ENCODE measurements around the gene PARD6B.
"Not testable (repeated sequence)": the region's sequence is repeated elsewhere in the genome, so short reads cannot be mapped to it uniquely, and the experiment has no call there.

Gene PARD6B

DNA sequence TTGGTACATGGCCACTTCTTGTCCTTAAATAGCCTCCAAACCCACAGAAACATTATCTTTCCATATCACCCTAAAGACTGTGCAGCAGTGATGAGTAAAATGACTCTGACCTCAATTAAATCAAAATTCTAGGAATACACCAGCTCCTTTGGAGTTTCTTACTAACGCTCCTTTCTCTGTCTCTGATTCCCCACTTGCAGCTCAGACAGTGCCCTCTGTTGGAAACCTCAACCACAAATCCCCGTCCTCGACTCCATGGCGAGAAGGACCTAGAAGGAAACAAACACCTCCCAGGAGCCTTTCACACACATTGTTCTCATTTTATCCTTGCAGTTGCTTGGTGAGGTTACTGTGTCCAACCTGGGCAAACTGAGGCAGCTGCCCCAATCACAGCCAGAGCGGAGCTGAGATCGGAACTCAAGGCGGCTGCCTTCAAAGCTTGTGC, 17.7 kb upstream of the PARD6B start:
- no peak overlapping the region for H3K4me3 ChIP-seq (ENCODE audit: low read length)
- peak; percentile 31 for TF ChIP-seq CTCF (IDR thresholded peaks at IDR 0.05; ENCODE audit: insufficient read depth, low read depth, low read length, missing control alignments)
- peak; percentile 34 for DNase-seq (ENCODE audit: low read depth)

- DNase-seq (ENCODE audit: low read depth); H3K4me3 ChIP-seq (ENCODE audit: low read length): not testable (repeated sequence)
These were observed 17.0 kb upstream of the PARD6B start for GRCh38 chr20:50714426-50714825.

DNA sequence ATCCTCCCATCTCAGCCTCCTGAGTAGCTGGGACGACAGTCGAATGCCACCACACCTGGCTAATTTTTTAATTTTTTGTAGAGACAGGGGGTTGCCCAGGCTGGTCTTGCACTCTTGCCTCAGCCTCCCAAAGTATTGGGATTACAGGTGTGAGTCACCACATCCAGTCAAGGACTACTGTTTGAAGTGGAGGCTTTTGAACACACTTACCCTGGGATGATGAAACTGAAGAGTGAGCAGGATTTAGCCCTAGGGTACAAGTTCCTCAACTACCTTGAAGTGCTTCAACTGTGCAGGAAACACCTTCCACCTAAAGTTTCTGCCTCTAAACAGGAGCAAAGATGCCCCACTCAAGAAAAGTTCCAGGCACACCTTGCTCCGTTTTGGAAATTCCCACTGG, 15.7 kb upstream of the PARD6B start:
- DNase-seq (ENCODE audit: low read depth): peak; percentile 84
- no peak for TF ChIP-seq CTCF (IDR thresholded peaks at IDR 0.05; ENCODE audit: insufficient read depth, low read depth, low read length, missing control alignments)
- H3K4me3 ChIP-seq (ENCODE audit: low read length): no peak overlapping the region

- DNase-seq (ENCODE audit: low read depth): no peak
- H3K4me3 ChIP-seq (ENCODE audit: low read length): no peak overlapping the region
- TF ChIP-seq CTCF (IDR thresholded peaks at IDR 0.05; ENCODE audit: insufficient read depth, low read depth, low read length, missing control alignments): no peak
These were observed 14.9 kb upstream of the PARD6B start for GRCh38 chr20:50716518-50716917.

DNA sequence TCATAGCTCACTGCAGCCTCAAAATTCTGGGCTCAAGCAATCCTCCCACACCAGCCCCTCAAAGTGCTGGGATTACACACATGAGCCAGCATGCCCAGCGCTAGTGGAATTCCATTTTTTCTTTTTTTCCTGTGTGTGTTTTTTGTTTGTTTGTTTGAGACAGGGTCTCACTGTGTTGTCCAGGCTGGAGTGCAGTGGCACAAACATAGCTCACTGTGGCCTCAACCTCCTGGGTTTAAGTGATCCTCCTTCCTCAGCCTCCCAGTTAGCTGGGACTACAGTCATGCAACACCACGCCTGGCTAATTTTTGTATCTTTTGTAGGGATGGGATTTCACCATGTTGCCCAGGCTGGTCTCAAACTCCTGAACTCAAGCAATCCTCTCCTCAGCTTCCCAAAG, 14.1 kb upstream of the PARD6B start:
- no peak for TF ChIP-seq CTCF (IDR thresholded peaks at IDR 0.05; ENCODE audit: insufficient read depth, low read depth, low read length, missing control alignments)
- H3K4me3 ChIP-seq (ENCODE audit: low read length): no peak overlapping the region
- DNase-seq (ENCODE audit: low read depth): no peak

GRCh38 chr20:50717974-50718761, 13.2 kb upstream of the PARD6B start:
- no peak overlapping the region for H3K4me3 ChIP-seq (ENCODE audit: low read length)
- DNase-seq (ENCODE audit: low read depth): no peak
- no peak for TF ChIP-seq CTCF (IDR thresholded peaks at IDR 0.05; ENCODE audit: insufficient read depth, low read depth, low read length, missing control alignments)

DNA sequence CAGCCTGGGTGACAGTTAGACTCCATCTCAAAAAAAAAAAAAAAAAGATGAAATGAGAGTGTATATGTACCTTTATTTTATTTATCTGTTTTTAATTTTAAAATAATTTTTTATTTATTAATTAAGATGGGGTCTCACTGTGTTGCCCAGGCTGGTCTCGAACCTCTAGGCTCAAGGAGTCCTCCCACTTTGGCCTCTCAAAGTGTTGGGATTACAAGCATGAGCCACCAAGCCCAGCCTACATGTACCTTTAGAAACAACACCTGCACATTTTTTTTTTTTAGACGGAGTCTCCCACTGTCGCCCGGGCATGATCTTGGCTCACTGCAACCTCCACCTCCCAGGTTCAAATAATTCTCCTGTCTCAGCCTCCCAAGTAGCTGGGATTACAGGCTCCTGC, 12.1 kb upstream of the PARD6B start:
- DNase-seq (ENCODE audit: low read depth): no peak
- no peak overlapping the region for H3K4me3 ChIP-seq (ENCODE audit: low read length)
- no peak for TF ChIP-seq CTCF (IDR thresholded peaks at IDR 0.05; ENCODE audit: insufficient read depth, low read depth, low read length, missing control alignments)

Data from epithelial cell of esophagus (primary cell).